H54 (cell line): ENCODE measurements around the gene ANP32B.
"Not testable (repeated sequence)": the region's sequence is repeated elsewhere in the genome, so short reads cannot be mapped to it uniquely, and the experiment has no call there.

ENCODE experiments used
- DNase-seq: peaks from one replicate; pipeline ENCODE4 v3.0.0; 2011; ENCODE audit warnings: low spot score, mixed read lengths; ENCODE audit not compliant: insufficient read length
- FAIRE-seq: peaks from 3 replicates; lab custom pipeline; 2011; peaks lifted over from hg19 to GRCh38; lab: Jason Lieb, UNC
- POLR2A ChIP-seq: IDR thresholded peaks from 2 replicates; pipeline ENCODE4 v1.6.1; 2011; ENCODE audit warnings: low read depth, mild to moderate bottlenecking, low read length

ANP32B gene

DNA sequence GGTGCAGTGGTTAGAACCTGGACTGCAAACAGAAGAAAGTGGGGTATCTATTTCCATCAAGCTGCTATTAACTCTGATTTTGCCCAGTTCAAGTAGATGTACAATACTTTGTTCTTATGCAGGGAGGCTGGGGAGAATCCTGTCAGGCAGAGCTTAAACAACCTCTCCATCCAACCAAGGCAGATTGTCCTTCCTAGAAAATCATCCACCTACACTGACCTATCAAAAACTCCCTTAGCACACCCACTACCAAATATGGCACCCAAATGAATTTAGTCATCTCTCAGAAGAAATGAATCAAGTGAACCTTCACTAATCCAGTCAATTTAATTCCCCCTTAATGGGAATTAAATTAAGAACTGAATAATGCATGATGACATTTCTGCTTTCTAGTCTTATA is 26.8 kb upstream of the ANP32B start:
- no peak for TF ChIP-seq POLR2A
- FAIRE-seq = no peak
- DNase-seq = no peak

GRCh38 chr9:97958812-97959511 is 24.2 kb upstream of the ANP32B start:
- DNase-seq (no peak), FAIRE-seq (peak; percentile 83)
- TF ChIP-seq POLR2A = no peak

DNA sequence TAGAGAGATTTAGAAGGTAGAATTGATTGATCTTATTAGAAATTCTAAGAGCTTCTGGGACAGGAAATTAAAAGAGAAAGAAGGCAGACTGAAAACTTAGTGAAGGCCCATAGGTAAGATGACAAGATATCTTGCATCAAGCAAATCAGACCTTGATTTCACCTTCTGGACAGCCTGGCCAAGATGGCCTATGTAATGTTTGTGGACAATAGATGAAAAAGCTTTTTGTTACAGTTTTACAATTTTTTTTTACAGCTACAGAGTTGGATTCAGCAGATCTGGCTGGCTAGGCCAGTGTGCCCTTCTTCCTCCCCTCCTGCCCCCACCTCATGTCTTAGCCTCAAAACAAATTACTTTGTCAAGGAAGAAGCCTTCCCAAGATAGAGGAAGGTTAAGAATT is 23.6 kb upstream of the ANP32B start:
- FAIRE-seq (no peak), DNase-seq (no peak)
- TF ChIP-seq POLR2A = no peak

DNA sequence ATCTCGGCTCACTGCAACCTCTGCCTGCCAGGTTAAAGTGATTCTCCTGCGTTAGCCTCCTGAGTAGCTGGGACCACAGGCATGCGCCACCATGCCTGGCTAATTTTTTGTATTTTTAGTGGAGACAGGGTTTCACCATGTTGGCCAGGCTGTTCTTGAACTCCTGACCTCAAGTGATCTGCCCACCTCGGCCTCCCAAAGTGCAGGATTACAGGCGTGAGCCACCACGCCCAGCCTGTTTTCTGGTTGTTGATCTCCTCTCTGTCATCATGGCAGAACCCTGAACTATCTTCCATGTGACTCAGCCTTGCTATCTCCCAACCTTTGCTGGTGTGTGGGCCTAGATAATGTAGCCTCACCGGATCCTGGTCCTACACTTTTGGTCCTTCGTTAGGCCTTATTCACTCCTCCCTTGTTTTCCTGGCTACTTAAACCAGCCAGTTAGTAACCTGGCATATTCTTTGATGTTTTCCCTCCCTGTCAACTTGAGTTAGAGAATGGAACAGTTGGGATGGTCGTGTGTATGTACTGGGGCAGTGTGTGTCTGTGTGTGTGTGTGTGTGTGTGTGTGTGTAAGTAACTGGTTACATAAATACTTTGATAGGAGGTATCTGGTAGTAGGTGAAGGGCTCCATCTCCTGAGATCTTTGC is 22.3 kb upstream of the ANP32B start:
- peak; percentile 36 for FAIRE-seq
- DNase-seq = not testable (repeated sequence)

- TF ChIP-seq POLR2A = no peak
- FAIRE-seq (no peak), DNase-seq (no peak)
These were observed 21.8 kb upstream of the ANP32B start for GRCh38 chr9:97961361-97961760.

- TF ChIP-seq POLR2A = no peak
- DNase-seq (no peak), FAIRE-seq (no peak)
These were observed 21.0 kb upstream of the ANP32B start for GRCh38 chr9:97962136-97962535.

DNA sequence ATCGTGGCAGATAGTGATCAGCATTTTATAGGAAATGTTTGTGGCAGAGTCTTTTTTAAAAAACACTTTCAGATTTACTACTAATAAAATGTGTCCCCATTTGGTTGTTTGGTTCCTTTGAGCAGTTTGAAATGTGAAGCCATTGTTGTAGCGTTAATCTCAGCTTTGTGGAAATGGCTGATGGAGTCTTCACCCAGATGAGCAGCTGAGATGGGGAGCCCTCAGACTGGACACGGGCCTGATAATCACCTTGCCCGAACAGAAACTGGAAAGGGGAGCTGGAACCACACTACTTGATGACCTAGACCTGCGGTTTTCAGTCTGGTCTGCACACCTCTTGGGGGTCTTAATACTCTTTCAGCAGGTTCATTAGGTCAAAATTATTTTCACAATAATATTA is 20.6 kb upstream of the ANP32B start:
- FAIRE-seq (no peak), DNase-seq (no peak)
- TF ChIP-seq POLR2A = no peak

DNA sequence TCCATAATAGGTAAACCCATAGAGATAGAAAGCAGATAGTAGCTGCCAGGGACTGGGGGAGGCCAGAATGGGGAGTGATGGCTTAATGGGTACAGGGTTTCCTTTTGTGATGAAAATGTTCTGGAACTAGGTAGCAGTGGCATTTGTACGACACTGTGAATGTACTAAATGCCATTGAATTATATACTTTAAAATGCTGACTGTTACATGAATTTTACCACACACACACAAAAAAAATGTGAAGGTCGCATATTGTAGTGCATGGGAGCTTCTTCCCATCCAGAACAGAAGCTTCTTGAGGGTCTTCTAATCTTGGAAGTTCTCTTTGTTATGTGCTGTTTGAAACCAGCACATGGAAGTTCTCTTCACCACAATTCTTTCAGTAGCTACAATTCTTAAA is 19.9 kb upstream of the ANP32B start:
- FAIRE-seq (no peak), DNase-seq (no peak)
- no peak for TF ChIP-seq POLR2A

GRCh38 chr9:97964901-97965300 is 18.2 kb upstream of the ANP32B start:
- no peak for FAIRE-seq
- no peak for TF ChIP-seq POLR2A

GRCh38 chr9:97966493-97966892 is 16.6 kb upstream of the ANP32B start:
- no peak for FAIRE-seq
- DNase-seq = no peak

More at GRCh38 chr9:97964901-97965300, 18.2 kb upstream of the ANP32B start:
- no peak for DNase-seq

GRCh38 chr9:97969014-97969413 is 14.1 kb upstream of the ANP32B start:
- TF ChIP-seq POLR2A = no peak
- no peak for DNase-seq

More at GRCh38 chr9:97966493-97966892, 16.6 kb upstream of the ANP32B start:
- no peak for TF ChIP-seq POLR2A

DNA sequence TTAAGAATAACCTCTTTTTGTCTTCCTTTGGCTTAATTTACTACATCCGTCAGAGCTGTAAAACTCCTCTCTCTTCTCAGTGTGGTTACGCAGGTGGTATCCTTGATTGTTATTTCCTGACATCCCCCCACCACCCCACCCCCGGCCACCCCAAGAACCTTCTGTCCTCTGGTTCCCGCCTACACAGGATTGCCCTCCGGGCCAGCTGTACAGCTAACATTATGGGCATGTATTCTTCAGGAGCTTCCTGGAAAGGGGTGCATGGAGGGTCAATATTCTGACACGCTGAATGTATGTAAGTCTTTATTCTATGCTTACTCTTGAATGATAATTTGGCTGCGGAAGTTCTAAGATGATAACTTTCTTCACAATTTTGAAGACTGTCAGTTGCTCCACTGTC is 13.0 kb upstream of the ANP32B start:
- DNase-seq (no peak), FAIRE-seq (no peak)
- no peak for TF ChIP-seq POLR2A

More at GRCh38 chr9:97969014-97969413, 14.1 kb upstream of the ANP32B start:
- FAIRE-seq = no peak

DNA sequence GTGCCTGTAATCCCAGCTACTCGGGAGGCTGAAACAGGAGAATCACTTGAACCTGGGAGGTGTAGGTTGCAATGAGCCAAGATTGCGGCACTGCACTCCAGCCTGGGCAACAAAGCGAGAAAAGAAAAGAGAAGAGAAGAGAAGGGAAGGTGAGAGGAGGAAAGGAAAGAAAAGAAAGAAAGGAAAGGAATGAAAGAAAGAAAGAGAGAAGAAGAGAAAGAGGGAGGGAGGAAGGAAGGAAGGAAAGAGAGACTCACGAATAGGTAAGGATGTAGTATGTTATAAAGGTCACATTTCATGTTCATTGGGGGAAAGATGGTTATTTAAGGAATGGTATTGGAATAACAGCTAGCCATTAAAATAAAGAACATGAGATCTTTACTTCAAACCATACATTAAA is 10.4 kb upstream of the ANP32B start:
- no peak for FAIRE-seq
- DNase-seq = no peak
- no peak for TF ChIP-seq POLR2A

DNA sequence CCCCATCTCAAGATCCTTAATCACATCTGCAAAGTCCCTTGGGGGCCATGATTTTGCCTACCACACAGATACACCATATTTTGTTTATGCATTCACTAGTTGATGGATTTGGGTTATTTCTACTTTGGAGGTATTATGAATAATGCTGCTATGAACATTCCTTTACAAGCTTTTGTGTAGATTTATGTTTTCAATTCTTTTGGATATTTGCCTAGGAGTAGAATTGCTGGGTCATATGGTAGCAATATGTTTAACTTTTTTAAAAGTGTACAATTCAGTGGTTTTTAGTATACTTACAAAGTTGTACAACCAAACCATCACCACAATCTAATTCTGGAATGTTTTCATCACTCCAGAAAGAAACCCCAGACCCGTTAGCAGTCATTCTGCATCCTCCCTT is 7.8 kb upstream of the ANP32B start:
- FAIRE-seq = no peak
- no peak for TF ChIP-seq POLR2A
- DNase-seq = no peak

DNA sequence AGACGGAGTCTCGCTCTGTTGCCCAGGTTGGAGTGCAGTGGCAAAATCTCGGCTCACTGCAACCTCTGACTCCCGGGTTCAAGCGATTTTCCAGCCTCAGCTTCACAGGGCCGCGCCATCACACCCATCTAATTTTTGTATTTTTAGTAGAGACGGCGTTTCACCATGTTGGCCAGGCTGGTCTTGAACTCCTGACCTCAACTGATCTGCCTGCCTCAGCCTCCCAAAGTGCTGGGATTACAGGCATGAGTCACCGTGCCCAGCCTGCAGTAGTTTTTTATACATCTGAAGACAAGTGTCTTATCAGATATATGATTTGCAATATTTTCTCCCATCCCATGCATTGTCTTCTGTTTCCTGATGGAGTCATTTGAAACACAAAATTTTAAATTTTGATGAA is 6.5 kb upstream of the ANP32B start:
- FAIRE-seq, DNase-seq: not testable (repeated sequence)
